ENCODE results near the gene USP12. TPM values are rescaled to one million over a fixed set of nuclear protein-coding genes. Genes with fewer than 3 reads are reported as not detected.

The USP12 gene
- total RNA-seq, 1 donor from 2014 or later: 32.6 TPM

DNA sequence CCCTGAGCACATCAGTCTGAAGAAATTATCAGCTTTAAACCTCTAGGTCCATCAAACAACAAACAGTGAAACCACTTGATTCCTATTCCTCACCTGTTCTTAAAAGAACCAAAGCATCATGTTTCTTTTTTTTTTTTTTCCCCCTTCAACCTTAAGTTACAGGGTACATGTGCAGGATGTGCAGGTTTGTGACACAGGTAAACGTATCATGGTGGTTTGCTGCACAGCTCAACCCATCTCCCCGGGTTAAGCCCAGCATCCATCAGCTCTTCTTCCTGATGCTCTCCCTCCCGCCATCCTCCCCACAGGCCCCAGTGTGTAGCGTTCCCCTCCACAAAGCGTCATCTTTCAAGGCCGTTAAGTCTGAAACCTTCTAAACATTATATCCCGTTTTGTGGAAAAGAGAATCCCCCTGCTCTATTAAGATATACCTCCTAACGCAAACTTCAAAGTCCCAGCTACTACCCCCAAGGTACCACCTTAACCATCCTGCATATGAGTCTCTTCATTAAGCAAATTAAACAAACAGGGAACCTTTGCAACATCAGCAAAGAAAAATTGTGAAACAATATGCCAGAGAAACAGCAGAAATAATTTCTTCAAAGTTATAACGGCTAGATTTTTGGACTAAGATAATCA is 10.8 kb downstream of the USP12 start:
- DNase-seq (ENCODE audit: extremely low spot score, unreplicated experiment): no peak
- no peaks in the 10 kb centered on the region for H3K27me3 Mint-ChIP-seq (ENCODE audit: unreplicated experiment)
- TF ChIP-seq, protein P1, sequence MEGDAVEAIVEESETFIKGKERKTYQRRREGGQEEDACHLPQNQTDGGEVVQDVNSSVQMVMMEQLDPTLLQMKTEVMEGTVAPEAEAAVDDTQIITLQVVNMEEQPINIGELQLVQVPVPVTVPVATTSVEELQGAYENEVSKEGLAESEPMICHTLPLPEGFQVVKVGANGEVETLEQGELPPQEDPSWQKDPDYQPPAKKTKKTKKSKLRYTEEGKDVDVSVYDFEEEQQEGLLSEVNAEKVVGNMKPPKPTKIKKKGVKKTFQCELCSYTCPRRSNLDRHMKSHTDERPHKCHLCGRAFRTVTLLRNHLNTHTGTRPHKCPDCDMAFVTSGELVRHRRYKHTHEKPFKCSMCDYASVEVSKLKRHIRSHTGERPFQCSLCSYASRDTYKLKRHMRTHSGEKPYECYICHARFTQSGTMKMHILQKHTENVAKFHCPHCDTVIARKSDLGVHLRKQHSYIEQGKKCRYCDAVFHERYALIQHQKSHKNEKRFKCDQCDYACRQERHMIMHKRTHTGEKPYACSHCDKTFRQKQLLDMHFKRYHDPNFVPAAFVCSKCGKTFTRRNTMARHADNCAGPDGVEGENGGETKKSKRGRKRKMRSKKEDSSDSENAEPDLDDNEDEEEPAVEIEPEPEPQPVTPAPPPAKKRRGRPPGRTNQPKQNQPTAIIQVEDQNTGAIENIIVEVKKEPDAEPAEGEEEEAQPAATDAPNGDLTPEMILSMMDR (IDR thresholded peaks at IDR 0.05): no peak
- peaks cover 5% of the 10 kb centered on the region for H3K9me3 Mint-ChIP-seq (ENCODE audit: unreplicated experiment)
- no peak overlapping the region for H3K27ac Mint-ChIP-seq (ENCODE audit: unreplicated experiment)
- H3K4me3 Mint-ChIP-seq (ENCODE audit: unreplicated experiment): no peak overlapping the region
- peaks cover 9% of the 10 kb centered on the region for H3K36me3 Mint-ChIP-seq (ENCODE audit: unreplicated experiment)
- peaks cover 38% of the 10 kb centered on the region for H3K4me1 Mint-ChIP-seq (ENCODE audit: unreplicated experiment)

DNA sequence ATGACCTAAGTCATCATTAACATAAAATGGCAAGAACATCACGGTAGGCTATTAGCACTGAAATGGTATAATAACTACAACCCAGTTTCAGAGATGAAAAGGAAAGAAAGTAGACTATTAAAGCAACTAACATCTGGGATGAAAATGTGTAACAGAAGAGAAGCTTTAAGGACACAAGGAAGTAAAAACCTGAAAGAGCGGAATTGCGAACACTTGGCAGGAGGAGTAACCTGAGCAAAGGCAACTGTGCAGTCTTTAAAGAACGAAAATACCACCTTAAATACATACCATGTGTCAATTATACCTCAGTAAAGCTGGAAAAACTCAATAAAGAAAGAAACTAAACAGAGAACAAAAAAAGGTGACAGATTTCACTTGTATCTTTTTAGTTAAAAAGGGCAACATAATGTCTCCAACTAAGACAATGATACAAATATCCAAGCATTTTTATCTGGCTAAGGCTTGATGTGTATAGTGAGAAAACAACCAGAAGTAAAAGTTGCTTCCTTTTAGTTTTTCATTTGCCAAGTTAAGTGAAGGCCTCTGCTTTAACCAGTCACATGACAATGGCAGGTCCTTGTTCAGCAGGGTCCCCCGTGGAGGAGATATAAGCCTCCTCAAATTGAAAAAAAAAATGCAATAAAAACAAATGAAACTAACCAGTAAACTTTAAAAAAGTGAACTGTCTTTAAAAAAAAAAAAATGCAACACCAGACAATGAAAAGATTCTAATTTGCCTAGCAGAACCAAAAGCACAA is 11.6 kb downstream of the USP12 start:
- TF ChIP-seq, protein P1 (IDR thresholded peaks at IDR 0.05): no peak
- Mint-ChIP-seq H3K27ac (ENCODE audit: unreplicated experiment) (peak overlapping the region; percentile 16), H3K4me3 (ENCODE audit: unreplicated experiment) (no peak overlapping the region), H3K27me3 (ENCODE audit: unreplicated experiment) (no peaks in the 10 kb centered on the region), H3K4me1 (ENCODE audit: unreplicated experiment) (peaks cover 35% of the 10 kb centered on the region), H3K9me3 (ENCODE audit: unreplicated experiment) (peaks cover 5% of the 10 kb centered on the region), H3K36me3 (ENCODE audit: unreplicated experiment) (peaks cover 10% of the 10 kb centered on the region)
- no peak for DNase-seq (ENCODE audit: extremely low spot score, unreplicated experiment)

DNA sequence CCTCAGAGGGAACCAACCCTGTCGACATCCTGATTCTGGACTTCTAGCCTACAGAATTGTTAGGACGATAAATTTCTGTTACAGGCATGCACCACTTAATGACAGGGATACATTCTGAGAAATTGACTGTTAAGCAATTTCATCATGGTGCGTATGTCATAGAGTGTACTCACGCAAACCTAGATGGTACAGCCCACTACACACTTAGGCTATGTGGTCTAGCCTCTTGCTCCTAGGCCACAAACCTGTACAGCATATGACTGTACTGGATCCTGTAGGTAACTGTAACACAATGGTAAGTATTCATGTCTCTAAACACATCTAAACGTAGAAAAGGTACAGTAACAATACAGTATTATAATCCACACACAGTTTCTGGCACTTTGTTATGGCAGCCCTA is 13.3 kb downstream of the USP12 start:
- peaks cover 5% of the 10 kb centered on the region for H3K9me3 Mint-ChIP-seq (ENCODE audit: unreplicated experiment)
- H3K27ac Mint-ChIP-seq (ENCODE audit: unreplicated experiment): no peak overlapping the region

DNA sequence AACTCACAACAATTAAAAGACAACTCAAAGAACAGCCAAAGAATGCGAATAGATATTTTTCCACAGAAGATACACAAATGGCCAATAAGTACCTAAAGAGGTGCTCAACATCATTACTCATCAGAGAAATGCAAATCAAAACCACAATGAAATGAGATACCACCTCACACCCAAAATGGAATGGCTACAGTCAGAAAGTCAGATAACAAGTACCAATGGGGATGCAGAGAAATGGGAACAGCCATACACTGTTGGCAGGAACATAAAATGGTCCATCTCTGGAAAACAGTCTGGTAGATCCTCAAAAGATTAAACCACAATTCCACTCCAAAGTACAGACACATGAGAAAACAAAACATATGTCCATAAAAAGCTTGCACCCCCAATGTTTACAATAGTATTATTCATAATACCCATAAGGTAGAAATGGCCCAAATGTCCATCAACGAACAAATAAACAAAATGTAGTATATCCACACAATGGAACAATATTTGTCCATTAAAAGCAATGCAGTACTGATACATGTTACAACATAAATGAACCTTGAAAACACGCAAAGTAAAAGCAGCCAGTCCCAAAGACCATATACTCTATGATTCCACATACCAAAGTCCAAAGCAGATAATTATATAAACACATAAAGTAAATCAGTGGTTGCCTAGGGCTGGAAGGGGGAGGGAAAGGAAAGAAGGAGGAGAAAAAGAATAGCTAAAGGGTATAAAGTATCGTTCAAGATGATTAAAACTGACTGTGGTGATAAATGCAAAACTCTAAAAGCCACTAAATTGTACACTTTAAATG is 19.6 kb downstream of the USP12 start:
- H3K4me3 Mint-ChIP-seq (ENCODE audit: unreplicated experiment): peak overlapping the region; percentile 7
- peaks cover 10% of the 10 kb centered on the region for H3K36me3 Mint-ChIP-seq (ENCODE audit: unreplicated experiment)
- DNase-seq (ENCODE audit: extremely low spot score, unreplicated experiment): no peak
- H3K27ac Mint-ChIP-seq (ENCODE audit: unreplicated experiment): peak overlapping the region; percentile 32
- H3K9me3 Mint-ChIP-seq (ENCODE audit: unreplicated experiment): peaks cover 5% of the 10 kb centered on the region
- TF ChIP-seq, protein P1 (IDR thresholded peaks at IDR 0.05): no peak
- peaks cover 41% of the 10 kb centered on the region for H3K4me1 Mint-ChIP-seq (ENCODE audit: unreplicated experiment)
- no peaks in the 10 kb centered on the region for H3K27me3 Mint-ChIP-seq (ENCODE audit: unreplicated experiment)

More for the DNA sequence above, 13.3 kb downstream of the USP12 start:
- TF ChIP-seq, protein P1 (IDR thresholded peaks at IDR 0.05): no peak
- peaks cover 10% of the 10 kb centered on the region for H3K36me3 Mint-ChIP-seq (ENCODE audit: unreplicated experiment)
- no peaks in the 10 kb centered on the region for H3K27me3 Mint-ChIP-seq (ENCODE audit: unreplicated experiment)
- DNase-seq (ENCODE audit: extremely low spot score, unreplicated experiment): no peak
- peaks cover 37% of the 10 kb centered on the region for H3K4me1 Mint-ChIP-seq (ENCODE audit: unreplicated experiment)
- H3K4me3 Mint-ChIP-seq (ENCODE audit: unreplicated experiment): no peak overlapping the region
